Caco-2 (cell line): Measurements from ENCODE around the gene WDR77. TPM values are rescaled to one million over a fixed set of nuclear protein-coding genes. Genes with fewer than 3 reads are reported as not detected.
A peak's percentile ranks its signal among the peaks of the same experiment; 100 is the strongest.

ENCODE experiments used
- BruUV-seq: library from RNA; stranded (reverse); fragments of 400-500 nt; replicated peaks from 2 replicates; lab custom pipeline; 2021; lab: Mats Ljungman, UMichigan
- CTCF ChIA-PET: fragments of 300-600 bp; sonication (Branson Sonifier 250); formaldehyde crosslinking; loops from one replicate; lab custom pipeline; 2022; ENCODE audit warnings: antibody characterized with exemption; lab: Charles Lee
- POLR2A ChIA-PET: fragments of 300-600 bp; sonication (Branson Sonifier 250); formaldehyde crosslinking; loops from one replicate; lab custom pipeline; 2022; ENCODE audit warnings: antibody characterized with exemption; lab: Charles Lee
- DNase-seq, 2 experiments: peaks; one replicate each; pipeline versions ENCODE4 v3.0.0 to v3.0.0-alpha.2; 2020 to 2022
- H3K27me3 ChIP-seq: replicated peaks from 2 replicates; pipeline ENCODE4 v1.6.0; 2011; ENCODE audit warnings: low read length; ENCODE audit not compliant: control insufficient read depth, insufficient read depth
- H3K36me3 ChIP-seq: 2 replicates; pipeline ENCODE4 v1.5.1; 2011; ENCODE audit warnings: low read length; ENCODE audit not compliant: control insufficient read depth, insufficient read depth
- H3K4me1 ChIP-seq: fragments of 250-450 bp; sonication (Bioruptor Pico); 2 replicates; pipeline ENCODE4 v1.5.1; 2020; ENCODE audit warnings: mild to moderate bottlenecking
- H3K4me3 ChIP-seq: 2 replicates; pipeline ENCODE4 v1.5.1; 2011; ENCODE audit warnings: low read depth, mild to moderate bottlenecking, control low read depth, low read length
- H3K9me3 ChIP-seq: fragments of 250-450 bp; sonication (Bioruptor Pico); 2 replicates; pipeline ENCODE4 v1.5.1; 2020; ENCODE audit warnings: mild to moderate bottlenecking, moderate library complexity
- H3K27ac Mint-ChIP-seq: one replicate; pipeline ENCODE4 v1.8.0; 2022; ENCODE audit warnings: mixed read lengths; ENCODE audit not compliant: unreplicated experiment
- H3K27me3 Mint-ChIP-seq: one replicate; pipeline ENCODE4 v1.8.0; 2022; ENCODE audit warnings: mixed read lengths; ENCODE audit not compliant: insufficient read depth, unreplicated experiment
- H3K36me3 Mint-ChIP-seq: one replicate; pipeline ENCODE4 v1.8.0; 2022; ENCODE audit warnings: mild to moderate bottlenecking, mixed read lengths; ENCODE audit not compliant: insufficient read depth, unreplicated experiment
- H3K4me1 Mint-ChIP-seq: one replicate; pipeline ENCODE4 v1.8.0; 2022; ENCODE audit warnings: low read depth, mixed read lengths; ENCODE audit not compliant: unreplicated experiment
- H3K4me3 Mint-ChIP-seq: one replicate; pipeline ENCODE4 v1.8.0; 2022; ENCODE audit warnings: mild to moderate bottlenecking, moderate library complexity, mixed read lengths; ENCODE audit not compliant: unreplicated experiment
- H3K9me3 Mint-ChIP-seq: one replicate; pipeline ENCODE4 v1.8.0; 2022; ENCODE audit warnings: mixed read lengths; ENCODE audit not compliant: unreplicated experiment
- intact Hi-C: fragments of 100-400 bp; cut with micrococcal nuclease; formaldehyde crosslinking; loops from one replicate; pipeline ENCODE4 v1.10.0; 2022; ENCODE audit not compliant: unreplicated experiment
- total RNA-seq: library from RNA; stranded (reverse); gene quantifications from 2 replicates; pipeline ENCODE4 v1.2.3, GENCODE V29; 2022
- TF ChIP-seq, protein P1 (sequence below), 2 experiments: fragments of 200-600 bp in 1 of 2; IDR thresholded peaks; 1 replicate in 1 of 2; 2 replicates in 1 of 2; pipeline versions ENCODE4 v1.5.1 to v1.8.0; 2011 to 2022; ENCODE audit warnings: antibody characterized with exemption in 1 of 2, control low read depth in 1 of 2, inconsistent platforms in 1 of 2, low read depth in 1 of 2, low read length in 1 of 2, mild to moderate bottlenecking in 1 of 2, moderate library complexity in 1 of 2; ENCODE audit not compliant: insufficient read depth in 1 of 2, severe bottlenecking in 1 of 2, unreplicated experiment in 1 of 2

Gene WDR77
- total RNA-seq, 1 experiment from 2014 or later, result 31.9 TPM

DNA sequence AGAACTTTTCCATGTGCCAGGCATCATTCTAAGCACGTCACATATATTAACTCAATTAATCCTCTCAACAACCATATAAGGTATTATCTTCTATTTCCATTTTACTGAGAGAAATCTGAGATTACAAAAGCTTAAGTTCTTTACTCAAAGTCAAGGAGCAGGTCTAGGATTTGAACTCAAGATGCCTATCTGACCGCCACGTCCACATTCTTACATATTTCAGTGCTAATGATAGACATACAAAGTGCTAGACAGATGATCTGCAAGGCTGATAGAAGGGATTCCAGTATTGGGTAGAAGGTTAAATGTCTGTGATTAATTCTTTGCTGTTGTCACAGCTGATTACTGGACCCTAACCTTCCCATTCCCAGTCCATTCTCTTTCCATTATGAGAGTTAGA is 4.7 kb upstream of the WDR77 start:
- CTCF ChIA-PET, result interaction anchor here (0.6 to 0.7 kb wide), 2 partner anchors 166 to 268 kb away, joined by 3 to 6 read pairs; no protein-coding TSS in a partner anchor
- no peaks in the 10 kb centered on the region for H3K27me3 Mint-ChIP-seq
- no peaks in the 10 kb centered on the region for H3K36me3 ChIP-seq

DNA sequence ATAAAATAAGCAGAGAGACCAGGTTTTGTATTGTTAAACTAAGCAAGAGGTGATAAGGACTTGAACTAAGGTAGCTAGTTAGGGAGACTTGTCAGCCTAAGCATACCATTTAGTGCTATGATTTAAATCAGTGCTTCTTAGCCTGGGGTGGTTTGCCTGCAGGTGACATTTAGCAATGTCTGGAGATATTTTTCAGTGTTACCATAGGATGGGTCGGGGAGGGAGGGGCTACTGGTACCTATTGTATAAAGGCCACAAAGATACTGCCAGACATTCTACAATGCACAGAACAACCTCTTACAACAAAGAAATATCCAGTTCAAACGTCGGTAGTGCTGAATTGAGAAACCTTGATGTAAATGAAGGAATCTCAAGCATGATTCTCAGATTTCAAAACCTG is 3.5 kb upstream of the WDR77 start:
- Mint-ChIP-seq H3K27me3 (no peaks in the 10 kb centered on the region), H3K4me3 (no peak overlapping the region), H3K36me3 (peaks cover 50% of the 10 kb centered on the region), H3K4me1 (peaks cover 12% of the 10 kb centered on the region), H3K27ac (no peak overlapping the region), H3K9me3 (no peaks in the 10 kb centered on the region)
- BruUV-seq, result no TSS peak
- TF ChIP-seq, protein P1, sequence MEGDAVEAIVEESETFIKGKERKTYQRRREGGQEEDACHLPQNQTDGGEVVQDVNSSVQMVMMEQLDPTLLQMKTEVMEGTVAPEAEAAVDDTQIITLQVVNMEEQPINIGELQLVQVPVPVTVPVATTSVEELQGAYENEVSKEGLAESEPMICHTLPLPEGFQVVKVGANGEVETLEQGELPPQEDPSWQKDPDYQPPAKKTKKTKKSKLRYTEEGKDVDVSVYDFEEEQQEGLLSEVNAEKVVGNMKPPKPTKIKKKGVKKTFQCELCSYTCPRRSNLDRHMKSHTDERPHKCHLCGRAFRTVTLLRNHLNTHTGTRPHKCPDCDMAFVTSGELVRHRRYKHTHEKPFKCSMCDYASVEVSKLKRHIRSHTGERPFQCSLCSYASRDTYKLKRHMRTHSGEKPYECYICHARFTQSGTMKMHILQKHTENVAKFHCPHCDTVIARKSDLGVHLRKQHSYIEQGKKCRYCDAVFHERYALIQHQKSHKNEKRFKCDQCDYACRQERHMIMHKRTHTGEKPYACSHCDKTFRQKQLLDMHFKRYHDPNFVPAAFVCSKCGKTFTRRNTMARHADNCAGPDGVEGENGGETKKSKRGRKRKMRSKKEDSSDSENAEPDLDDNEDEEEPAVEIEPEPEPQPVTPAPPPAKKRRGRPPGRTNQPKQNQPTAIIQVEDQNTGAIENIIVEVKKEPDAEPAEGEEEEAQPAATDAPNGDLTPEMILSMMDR (IDR thresholded peaks at IDR 0.05; ENCODE audit: insufficient read depth in 1 of 2, low read depth in 1 of 2, low read length in 1 of 2, severe bottlenecking in 1 of 2, unreplicated experiment in 1 of 2), result no peak
- no peak for DNase-seq
- intact Hi-C loops, result no loop called here
- Histone ChIP-seq H3K4me1 (peaks cover 1% of the 10 kb centered on the region; the same call in 1 of the 2 replicates), H3K36me3 (no peaks in the 10 kb centered on the region), H3K27me3 (no peaks in the 10 kb centered on the region), H3K9me3 (no peaks in the 10 kb centered on the region), H3K4me3 (no peak overlapping the region)
- ChIA-PET POLR2A (no interaction called here), CTCF (no interaction called here)

More for the DNA sequence above, 4.7 kb upstream of the WDR77 start:
- Histone ChIP-seq H3K4me3 (no peak overlapping the region), H3K27me3 (no peaks in the 10 kb centered on the region), H3K9me3 (no peaks in the 10 kb centered on the region), H3K4me1 (no peaks in the 10 kb centered on the region)
- TF ChIP-seq, protein P1 (IDR thresholded peaks at IDR 0.05; ENCODE audit: insufficient read depth in 1 of 2, low read depth in 1 of 2, low read length in 1 of 2, severe bottlenecking in 1 of 2, unreplicated experiment in 1 of 2), result no peak
- Mint-ChIP-seq H3K36me3 (peaks cover 51% of the 10 kb centered on the region), H3K27ac (no peak overlapping the region), H3K4me3 (no peak overlapping the region), H3K9me3 (no peaks in the 10 kb centered on the region), H3K4me1 (peaks cover 12% of the 10 kb centered on the region)
- no peak for DNase-seq
- no TSS peak for BruUV-seq
- POLR2A ChIA-PET, result no interaction called here
- intact Hi-C loops, result no loop called here

DNA sequence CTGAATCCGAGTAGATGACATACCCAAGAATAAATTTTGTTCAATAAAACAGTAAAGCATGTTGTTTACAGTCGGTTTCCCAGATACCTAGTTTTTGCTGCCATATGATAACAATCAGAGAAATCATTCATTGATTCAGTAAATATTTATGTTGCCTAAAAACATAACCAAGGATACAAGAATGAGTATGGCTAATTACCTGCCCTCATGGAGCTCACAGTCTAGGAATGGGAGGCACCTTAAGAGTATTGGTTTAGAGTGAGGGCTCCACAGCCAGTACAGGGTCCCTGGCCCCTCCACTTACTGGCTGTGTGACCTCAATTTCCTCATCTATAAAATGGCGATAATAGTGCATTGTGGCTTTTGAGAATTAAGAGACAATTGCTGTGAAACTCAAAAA is 1.1 kb upstream of the WDR77 start:
- Mint-ChIP-seq H3K4me3 (peak overlapping the region; percentile 97), H3K27ac (peak overlapping the region; percentile 99), H3K27me3 (no peaks in the 10 kb centered on the region), H3K9me3 (no peaks in the 10 kb centered on the region), H3K36me3 (peaks cover 44% of the 10 kb centered on the region), H3K4me1 (peaks cover 19% of the 10 kb centered on the region)
- H3K36me3 ChIP-seq, result no peaks in the 10 kb centered on the region
- BruUV-seq, result no TSS peak
- POLR2A ChIA-PET, result no interaction called here
- CTCF ChIA-PET, result no interaction called here
- H3K27me3 ChIP-seq, result no peaks in the 10 kb centered on the region
- peak overlapping the region; percentile 76 for H3K4me3 ChIP-seq
- no peak for DNase-seq
- peaks cover 14% of the 10 kb centered on the region for H3K4me1 ChIP-seq
- intact Hi-C loops, result no loop called here
- TF ChIP-seq, protein P1 (IDR thresholded peaks at IDR 0.05; ENCODE audit: insufficient read depth in 1 of 2, low read depth in 1 of 2, low read length in 1 of 2, severe bottlenecking in 1 of 2, unreplicated experiment in 1 of 2), result no peak
- H3K9me3 ChIP-seq, result no peaks in the 10 kb centered on the region
